HG02840 (cell line): Measurements from ENCODE around the gene CORO2A.
"Not testable (repeated sequence)": the region's sequence is repeated elsewhere in the genome, so short reads cannot be mapped to it uniquely, and the experiment has no call there.

Experiments
- ATAC-seq: cut with Tn5 transposase; IDR thresholded peaks from one replicate; pipeline ENCODE4 v1.9.1; 2021; ENCODE audit warnings: mild to moderate bottlenecking, moderate library complexity, moderate number of reproducible peaks; ENCODE audit not compliant: unreplicated experiment, low FRiP score

CORO2A gene

DNA sequence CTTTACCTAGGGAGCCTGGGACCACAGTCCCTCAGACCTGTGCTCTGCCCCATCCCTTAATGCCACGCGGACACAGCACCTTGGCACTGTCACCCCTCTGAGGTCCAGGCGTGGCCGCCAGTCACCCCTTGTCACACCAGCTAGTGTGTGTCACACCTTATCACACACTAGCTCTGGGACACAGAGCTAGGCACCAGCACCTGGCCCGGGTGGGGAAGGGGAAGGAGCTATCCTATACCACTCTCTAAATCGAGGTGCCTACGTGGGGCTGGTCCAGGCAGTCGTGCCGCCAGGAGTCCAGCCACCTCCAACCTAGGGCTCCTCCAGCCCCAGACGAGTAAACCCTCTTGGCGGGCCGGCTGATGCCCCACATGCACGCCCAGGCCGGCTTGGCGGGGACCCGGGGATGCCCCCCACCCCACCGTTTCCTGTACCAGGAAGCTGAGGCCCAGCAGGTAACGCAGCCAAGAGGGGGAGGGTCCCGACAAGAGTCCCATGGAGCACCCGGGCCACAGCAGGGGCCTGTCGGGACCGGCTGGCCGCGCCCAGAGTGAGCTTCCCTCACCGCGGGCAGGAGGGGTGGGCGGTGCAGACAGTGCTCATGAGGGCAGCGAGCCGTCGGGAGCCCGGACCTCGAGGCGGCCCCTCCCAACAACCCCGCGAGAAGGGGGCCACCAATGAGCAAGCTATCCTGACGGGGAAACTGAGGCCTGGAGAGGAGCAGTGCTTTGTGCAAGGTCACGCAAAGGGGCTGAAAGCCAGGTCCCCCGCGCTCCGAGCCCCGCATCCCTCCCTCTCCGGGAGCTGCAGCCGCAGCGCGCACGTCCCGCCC, 550 bp downstream of the CORO2A start:
- ATAC-seq = no peak

- ATAC-seq = no peak
Measured at GRCh38 chr9:98191181-98191608, 1.2 kb downstream of the CORO2A start.

DNA sequence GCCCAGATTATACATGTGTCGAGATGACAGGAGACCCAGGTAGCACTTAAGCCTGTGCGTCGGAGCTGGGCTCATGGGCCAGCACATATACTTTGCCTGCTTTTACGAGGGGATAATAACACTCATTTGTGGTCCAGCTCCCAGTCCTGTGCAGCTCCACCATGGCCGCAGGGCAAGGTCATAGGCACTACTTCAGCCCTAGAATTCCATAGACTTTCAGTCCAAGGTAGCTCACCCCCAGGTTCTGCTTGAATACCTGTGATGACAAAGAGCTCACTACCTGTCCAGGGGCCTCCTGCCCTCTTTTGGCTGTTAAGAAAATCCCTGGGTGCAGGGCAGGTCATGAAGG, 1.7 kb downstream of the CORO2A start:
- no peak for ATAC-seq

- ATAC-seq = no peak
Measured at GRCh38 chr9:98189412-98189811, 3.0 kb downstream of the CORO2A start.

- ATAC-seq = no peak
Measured at GRCh38 chr9:98187926-98188325, 4.5 kb downstream of the CORO2A start.

GRCh38 chr9:98186236-98186635, 6.2 kb downstream of the CORO2A start:
- ATAC-seq = no peak

DNA sequence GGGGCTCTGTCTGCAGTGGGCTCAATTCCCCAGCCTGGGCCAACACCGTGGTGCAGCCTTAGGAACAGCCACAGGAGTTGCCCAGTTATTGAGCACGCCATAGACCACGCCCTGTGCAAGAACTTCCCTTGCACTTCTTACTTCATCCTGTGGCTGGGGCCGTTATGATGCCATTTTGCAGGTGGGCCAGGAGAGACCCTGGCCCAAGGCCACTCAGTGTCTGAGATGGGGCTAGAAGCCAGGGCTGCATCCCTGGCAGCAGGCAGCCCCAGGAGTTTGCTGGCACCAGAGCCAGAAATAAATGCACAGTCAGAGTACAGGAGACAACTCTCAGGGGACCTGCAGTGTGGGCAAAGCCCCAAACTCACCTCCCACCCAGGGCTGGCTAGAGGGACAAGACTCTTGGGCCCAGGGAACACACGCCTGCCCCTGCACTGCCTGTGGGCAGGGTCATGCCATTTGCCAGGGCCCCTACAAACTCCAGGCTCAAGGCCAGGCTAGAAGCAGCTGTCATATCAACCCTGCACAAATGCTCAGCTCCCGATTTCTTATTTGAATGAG, 6.7 kb downstream of the CORO2A start:
- no peak for ATAC-seq

- no peak for ATAC-seq
Measured at GRCh38 chr9:98185021-98185567, 7.3 kb downstream of the CORO2A start.

GRCh38 chr9:98184326-98184725, 8.1 kb downstream of the CORO2A start:
- ATAC-seq = no peak

DNA sequence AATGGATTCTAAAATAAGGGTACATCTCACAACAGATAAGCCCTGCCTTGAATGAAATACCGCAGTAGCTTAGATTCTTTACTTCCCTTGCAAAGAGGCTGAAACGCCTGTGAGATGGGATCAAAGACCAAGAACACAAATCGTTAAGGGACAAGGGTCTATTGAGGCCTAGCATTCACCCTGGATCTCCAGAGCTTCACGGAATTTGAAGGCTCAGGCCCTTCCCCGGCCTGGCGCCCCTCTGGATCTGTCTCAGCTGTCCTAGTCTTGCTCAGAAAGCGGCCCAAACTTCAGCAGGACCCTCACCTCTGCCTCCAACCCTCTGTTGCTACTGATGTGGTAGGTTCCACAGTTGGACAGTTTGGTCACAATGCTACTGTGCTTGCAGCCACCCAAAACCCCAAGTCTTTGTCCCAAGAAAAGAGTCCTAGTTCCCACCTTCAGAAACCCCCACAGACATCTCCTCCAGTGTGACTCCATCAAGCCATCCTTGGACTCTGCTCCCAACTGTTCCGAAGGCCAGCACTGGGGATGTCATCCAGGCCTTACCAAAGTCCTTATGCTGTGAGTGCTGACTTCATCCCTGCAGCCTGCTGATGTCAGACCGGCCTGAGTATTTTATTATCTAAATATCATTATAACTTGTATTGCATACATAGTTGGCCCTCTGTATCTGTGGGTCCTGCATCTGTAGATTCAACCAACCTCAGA, 9.4 kb downstream of the CORO2A start:
- no peak for ATAC-seq

- no peak for ATAC-seq
Measured at GRCh38 chr9:98182069-98182820, 10.2 kb downstream of the CORO2A start.

DNA sequence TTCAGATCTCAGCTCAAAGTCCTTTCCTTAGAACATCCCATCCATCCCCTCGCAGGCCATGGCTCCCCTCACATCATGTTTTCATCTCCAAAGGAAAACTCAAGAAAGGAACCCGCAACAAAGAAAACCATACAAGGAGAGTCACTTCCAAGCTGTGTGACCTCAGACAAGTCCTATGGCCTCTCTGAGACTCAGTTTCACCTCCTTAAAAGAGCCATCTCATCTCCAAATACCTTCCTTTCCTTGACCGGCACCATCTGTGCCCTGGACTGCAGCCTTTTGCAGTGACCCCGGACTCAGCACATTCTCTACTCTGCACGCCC, 10.7 kb downstream of the CORO2A start:
- ATAC-seq = no peak

- ATAC-seq = no peak
Measured at GRCh38 chr9:98180996-98181395, 11.4 kb downstream of the CORO2A start.

GRCh38 chr9:98178874-98179850, 13.3 kb downstream of the CORO2A start:
- no peak for ATAC-seq

DNA sequence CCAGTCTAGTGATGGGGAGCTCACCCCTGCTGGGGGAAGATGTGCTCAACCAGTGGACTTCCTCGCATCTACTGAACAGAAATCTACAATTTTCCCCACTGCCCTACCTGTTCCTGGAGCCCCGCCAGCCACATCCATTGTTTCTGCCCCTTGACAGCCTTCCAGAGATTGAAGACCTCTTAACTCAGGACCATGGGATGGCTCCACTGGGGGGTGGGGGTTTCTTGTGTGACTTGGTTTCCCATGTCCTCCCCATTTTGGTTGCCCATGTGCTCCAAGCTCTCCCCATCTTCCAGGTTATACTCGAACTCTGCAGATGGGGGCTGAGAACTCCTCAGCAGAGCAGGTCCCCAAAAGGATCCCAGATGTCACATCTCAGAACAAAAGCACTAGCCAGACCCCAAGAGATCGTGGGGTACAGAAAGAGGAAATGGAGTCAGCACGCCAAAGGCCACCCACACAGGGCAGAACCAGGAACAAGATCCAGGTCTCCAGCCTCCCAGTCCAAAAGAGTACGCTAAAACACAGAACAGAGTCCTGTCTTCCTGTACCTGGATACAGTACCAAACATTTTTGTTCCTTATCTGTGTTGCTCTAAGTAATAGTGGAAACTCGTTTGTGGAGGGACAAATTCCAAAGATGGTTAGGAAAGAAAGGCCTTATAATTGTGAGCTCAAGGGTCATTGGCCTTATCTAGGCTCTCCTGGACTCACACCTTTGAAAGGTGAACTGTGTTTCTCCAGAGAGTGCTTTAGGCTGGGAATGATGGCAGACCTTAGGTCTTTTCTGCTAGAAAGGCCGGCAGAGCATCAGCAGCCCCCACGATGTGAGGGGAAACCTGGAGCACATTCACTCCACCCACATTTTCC, 15.8 kb downstream of the CORO2A start:
- no peak for ATAC-seq

DNA sequence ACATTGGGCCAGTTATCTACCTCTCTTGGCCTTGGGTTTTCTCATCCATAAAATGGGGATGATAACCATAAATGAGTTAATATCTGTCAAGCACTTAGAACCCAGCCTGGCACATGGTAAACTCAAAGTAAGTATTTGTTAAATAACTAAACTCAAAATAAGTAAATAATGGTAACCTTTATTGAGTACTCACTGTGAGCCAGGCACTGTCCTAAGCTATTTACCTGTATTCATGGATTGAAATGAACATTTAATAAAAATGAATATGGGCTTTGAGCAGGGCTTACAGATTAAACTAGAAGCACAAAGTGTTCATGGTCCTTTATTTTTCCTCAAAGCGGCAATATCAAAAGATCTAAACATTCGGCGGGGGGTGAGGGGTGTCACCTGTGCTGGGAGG, 16.7 kb downstream of the CORO2A start:
- ATAC-seq = no peak

DNA sequence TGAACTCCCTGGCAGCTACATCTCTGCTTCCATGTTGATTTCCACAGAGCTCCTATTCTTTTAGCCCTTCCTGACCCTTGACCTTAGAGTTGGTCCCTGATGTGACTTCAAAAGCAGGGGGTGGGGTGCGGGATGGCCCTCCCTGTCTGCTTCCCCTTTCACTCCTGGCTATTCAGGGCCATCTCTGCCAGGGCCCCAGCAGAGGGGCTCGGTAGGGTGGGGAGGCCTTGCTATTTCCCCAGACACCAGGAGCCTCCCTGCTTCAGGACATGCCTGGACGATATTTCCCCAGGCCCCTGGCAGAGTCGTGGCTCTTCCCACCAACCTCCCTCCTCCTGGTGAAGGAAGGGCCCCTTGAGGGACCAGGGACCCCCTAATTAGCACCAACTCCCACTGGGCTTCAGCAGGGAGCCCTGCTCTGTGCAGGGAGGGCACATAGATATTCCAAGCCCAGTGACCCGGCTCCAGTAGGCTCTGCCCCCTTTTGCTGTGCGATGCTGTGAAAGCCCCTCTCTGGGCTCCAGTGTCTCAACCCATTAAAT, 17.3 kb downstream of the CORO2A start:
- no peak for ATAC-seq

DNA sequence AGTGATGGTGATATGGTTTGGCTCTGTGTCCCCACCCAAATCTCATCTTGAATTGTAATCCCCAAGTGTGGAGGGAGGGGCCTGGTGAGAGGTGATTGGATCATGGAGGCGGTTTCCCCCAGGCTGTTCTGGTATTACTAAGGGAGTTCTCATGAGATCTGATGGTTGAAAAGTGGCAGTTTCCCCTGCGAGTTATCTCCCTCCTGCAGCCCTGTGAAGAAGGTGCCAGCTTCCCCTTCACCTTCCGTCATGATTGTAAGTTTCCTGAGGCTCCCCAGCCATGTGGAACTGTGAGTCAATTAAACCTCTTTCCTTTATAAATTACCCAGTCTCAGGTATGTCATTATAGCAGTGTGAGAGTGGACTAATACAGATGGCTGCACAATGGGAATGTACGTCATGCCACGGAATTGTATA, 17.9 kb downstream of the CORO2A start:
- ATAC-seq = not testable (repeated sequence)
